Measurements from ENCODE around the gene CACNG4. TPM values are rescaled to one million over a fixed set of nuclear protein-coding genes. Genes with fewer than 3 reads are reported as not detected.

Gene CACNG4
- total RNA-seq, 1 experiment from 2014 or later: 0.32 TPM

DNA sequence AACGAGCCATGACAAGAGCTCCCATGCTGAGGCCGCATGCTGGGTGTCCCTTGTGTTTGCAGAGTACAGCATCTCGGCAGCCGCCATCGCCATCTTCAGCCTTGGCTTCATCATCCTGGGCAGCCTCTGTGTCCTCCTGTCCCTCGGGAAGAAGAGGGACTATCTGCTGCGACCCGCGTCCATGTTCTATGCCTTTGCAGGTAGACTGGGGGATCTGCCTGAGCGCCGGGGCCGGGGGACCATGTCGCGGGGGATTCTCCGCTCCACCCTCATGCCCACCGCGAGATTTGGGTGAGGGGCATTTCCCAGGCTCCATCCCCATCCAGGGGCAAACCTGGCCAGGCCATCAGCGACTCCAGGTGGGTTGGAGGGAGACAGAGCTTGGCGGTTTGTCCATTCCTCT, 90.5 kb downstream of the CACNG4 start:
- no peak for DNase-seq (ENCODE audit: extremely low read depth, low read depth)

DNA sequence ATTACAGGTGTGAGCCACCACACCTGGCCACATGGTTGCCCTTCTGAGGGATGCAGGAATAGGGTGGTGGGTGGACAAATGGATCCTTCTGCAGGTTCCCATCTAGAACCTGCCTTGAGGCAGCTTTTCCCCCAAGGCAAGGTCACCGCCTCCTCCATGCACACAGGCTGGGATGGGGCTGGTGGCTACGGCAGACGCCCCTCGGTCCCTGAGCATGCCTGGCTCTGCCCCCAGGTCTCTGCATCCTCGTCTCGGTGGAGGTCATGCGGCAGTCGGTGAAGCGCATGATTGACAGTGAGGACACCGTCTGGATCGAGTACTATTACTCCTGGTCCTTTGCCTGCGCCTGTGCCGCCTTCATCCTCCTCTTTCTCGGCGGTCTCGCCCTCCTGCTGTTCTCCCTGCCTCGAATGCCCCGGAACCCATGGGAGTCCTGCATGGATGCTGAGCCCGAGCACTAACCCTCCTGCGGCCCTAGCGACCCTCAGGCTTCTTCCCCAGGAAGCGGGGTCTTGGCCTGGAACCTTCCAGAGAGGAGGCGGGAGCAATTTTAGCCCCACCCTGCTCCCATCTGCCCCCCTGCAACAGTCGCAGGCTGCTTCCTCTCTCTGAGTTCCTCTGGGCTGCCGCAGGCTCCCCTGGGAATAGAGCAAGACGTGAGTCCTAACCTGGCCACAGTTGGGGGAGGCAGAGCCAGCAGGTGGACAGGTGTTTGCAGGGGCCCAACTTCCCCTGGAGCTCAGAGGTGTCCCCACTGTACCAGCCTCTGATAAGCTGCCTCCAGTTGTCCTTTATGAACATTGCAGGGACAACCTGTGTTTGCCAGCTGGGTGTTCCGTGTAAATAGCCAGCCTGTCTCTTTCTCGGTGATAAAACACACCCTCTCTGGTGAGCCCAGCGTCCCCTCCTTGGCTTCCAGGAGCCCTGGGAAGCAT, 91.6 kb downstream of the CACNG4 start:
- no peak for DNase-seq (ENCODE audit: extremely low read depth, low read depth)

DNA sequence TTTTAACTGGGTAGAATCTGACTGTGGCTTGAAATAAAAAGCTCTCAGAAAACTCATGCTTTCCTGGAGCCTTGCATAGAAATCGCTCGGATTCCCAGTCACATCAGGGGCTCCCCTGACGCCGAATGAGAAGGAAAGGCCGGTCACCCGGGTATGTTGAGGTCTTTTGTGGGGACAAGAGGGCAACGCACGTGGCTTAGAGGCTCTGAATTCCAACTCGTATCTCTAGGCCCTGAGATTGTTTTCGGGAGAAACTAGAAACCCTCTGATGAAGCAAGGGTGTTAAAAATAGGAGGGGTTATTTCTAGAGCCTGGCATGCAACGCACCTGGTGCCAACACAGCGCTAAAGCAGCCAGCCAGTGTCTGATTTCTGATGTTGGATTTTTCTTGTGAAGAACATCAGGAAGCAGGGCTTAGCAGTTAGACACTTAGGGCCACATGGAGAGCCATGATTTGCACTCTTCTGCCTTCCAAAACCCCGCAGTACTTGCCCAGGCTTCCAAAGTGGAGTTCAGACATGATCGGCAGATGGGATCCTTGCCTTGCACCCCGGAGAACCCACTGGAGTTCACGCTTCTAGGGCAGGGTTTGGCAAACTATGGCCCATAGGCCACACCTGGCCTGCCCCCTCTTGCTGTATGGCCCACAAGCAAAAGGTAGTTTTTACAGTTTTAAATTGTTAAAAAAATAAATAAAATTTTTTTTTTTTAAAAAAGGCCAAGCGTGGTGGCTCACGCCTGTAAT, 92.4 kb downstream of the CACNG4 start:
- no peak for DNase-seq (ENCODE audit: extremely low read depth, low read depth)

DNA sequence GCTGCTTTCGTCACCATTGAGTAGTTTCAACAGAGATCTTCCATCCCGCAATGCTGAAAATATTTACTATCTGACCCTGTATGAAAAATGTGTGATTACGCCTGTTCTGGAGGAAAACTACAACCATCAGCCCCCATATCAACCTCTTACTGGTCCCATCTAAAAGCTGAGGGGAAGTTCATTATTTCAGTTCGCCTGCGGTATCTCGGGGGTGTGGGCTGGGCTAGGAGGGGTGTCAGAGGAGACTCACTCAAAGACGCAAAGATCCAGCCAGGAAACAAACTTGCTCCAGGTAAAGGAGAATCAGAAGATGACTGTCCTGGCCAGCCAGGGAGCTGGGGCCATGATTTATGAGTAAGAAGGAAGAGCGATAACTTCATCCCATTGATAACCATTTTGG, 93.5 kb downstream of the CACNG4 start:
- DNase-seq (ENCODE audit: extremely low read depth, low read depth): no peak

DNA sequence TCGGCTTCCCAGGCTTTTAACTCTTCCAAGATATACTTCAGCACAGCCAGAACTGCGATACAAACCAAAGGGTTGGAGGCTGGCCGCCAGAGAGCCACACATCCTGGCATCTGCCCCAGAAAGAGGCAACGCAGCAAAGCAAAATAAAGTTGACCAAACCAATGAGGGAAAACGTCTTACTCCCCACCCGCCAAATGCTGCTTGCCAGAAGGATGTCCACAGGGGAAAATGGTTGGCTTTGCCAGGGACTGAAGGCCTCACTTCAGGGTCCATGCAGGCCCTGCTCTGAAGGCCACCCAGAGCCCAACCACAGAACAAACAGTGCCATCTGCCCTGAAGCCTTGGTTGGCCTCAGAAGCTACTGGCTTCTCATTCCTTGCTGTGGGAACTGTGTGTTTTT, 94.9 kb downstream of the CACNG4 start:
- no peak for DNase-seq (ENCODE audit: extremely low read depth, low read depth)

DNA sequence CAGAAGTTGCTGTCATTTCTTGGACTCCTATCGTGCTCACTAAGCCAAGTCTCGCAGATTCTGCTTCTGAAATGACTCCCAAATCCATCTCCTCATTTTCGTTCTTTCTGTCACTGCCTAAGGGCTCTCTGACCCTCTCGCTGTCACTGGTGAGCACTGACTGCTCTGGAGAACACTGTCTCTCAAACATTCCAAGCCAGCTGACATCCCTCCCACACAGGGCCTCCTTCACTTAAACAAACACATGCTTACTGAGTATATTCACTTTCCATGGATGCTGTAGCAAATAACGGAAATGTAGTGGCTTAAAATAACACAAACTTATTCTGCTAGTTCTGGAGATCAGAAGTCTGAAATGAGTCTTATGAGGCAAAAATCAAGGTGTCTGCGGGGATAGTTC, 98.6 kb downstream of the CACNG4 start:
- DNase-seq (ENCODE audit: extremely low read depth, low read depth): no peak

DNA sequence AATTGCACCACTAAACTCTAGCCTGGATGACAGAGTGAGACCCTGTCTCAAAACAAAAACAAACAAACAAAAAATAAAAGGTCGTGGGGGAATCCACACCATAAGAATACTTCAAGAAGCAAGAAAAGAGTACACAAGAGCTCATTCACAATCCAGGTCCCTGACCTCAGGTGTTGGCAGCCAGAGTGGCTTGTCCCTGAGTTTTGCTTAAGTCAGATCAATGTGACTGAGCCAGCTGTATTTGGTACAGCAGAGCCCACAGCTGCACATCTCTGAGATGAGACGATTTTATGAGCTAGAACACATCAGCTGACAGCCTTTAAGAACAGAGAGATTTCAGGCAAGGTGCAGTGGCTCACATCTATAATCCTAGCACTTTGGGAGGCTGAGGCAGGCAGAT, 102.2 kb downstream of the CACNG4 start:
- no peak for DNase-seq (ENCODE audit: extremely low read depth, low read depth)

DNA sequence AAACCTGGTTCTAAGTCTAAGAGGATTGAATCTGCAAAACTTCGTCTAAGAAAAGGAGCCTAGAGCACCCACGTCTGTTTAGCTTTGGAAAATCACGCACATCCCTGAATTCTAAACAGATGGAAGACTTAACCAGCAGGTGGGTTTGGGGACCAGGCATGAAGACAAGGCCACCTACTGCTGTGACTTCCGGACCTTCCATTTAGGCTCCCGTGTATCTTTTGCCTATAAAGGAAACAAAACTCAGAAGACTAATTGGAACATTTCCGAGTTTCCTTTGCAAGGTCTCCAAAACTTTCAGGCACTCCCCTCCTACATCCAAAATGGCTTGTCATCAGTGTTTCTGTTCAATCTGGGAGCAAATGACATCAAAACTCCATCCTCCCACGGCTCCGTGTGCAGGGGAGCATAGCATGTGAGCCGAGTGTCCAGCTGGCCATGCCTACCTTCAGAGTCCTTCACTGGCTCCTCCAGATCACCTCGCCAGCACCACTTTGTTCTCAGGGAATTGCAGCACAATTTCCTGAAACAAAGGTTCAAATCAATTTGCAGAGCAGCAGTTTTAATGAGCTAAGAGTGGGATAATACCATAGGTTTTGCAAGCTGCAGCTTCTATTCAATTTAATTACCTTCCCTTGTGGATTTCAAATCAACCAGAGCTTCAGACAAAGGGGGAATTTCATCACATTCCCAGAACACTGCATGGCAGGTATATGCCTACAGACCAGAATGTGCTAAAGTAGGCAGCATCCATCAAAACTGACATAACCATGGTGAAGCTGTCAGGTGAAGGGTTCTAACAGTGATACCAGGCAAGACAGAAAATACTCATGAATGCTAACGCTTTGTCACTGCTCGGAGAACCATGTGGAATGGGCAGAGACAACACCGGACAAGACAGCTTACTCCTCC, 103.3 kb downstream of the CACNG4 start:
- no peak for DNase-seq (ENCODE audit: extremely low read depth, low read depth)

DNA sequence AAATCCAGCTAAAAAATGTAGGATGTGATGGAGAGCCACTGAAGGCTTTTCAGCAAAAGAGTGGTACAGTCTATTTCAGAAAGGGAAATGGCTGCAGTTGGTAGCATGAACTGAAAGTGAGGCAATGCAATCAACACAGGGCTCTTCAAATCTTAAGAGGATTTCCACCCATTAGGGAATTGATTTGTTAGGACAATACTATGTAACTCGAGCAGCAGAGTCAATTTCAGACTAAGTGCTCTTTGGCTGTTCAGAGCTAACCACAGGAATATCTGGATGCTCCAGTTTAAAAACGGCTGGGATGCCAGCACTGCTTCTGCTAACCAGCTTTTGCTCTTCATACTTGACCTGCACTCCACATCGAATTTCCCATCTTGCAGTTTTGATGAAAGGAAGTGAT, 104.5 kb downstream of the CACNG4 start:
- no peak for DNase-seq (ENCODE audit: extremely low read depth, low read depth)

DNA sequence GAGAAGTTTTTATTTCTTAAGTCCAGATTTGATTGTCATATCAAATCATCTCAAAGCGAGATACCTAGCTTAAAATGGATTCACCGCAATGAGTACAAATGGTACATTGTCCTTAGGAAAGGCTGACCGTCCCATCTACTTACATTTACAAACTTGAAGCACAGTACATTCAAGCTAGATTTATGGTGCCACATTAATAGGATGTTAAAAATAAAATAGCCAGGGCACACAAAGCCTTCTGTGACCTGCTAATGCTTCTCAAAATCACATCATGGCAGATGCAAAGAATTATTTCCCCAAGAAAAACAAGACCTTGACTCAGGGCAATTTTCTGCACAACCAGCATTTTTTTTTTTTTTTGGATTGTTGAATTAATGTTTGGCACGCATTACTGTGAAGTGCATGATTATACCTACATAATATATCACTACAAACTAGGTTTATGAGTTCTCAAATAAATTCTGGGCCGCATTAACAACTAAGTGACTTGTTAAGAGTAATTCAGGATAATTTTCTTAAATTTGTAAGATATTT, 105.2 kb downstream of the CACNG4 start:
- DNase-seq (ENCODE audit: extremely low read depth, low read depth): no peak

DNA sequence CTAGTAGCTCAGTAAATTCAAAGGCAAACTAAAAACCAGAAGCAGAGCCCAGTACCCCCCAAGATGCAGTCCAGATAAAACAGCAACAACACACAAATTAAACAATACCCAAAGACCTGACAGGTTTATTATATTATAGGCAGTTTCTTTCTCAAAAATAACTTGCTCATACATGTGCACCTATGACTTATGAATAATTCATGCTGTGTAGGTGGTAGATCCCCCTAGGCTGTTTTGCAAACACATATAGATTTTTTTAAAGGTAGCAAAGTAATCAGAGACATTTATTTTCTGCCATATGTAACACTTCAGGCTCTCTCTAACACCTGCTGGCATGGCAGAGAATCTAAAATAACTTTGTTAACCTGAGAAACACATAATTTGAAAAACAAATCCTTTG, 107.1 kb downstream of the CACNG4 start:
- DNase-seq (ENCODE audit: extremely low read depth, low read depth): no peak

DNA sequence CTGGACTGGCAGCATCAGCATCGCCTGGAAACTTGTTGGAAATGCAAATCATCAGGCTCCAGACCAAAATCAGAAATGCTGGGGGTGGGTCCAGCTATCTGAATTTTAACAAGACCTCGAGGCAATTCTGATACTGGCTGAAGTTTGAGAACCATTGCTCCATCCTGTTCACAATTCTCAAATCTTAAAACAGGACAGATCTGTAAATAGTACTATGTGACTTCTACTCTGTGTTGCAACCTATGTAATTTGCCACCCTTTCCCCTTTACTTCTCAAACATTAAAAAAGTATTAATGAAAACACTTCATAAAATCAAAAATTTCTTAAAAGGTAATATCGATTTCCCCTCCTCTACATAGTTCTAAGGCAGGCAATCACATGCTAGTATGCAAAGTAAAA, 108.4 kb downstream of the CACNG4 start:
- no peak for DNase-seq (ENCODE audit: extremely low read depth, low read depth)

DNA sequence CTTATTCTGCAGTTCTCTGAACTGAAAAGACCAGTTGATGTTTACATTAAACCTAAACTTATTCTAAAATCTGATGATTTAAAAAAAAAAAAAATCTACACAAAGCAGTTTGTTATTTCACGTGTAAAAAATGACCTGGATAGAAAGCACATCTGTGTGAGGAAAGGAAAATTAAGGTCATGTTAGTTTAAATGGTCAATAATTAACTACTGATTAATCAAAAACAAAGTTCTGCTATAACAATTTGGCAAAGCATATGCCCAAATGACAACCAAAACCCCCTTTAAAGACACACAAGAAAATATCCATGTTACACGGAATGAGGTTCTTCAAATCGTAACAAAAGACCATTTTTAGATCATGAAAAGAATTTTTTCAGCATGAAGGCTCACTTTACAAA, 110.3 kb downstream of the CACNG4 start:
- DNase-seq (ENCODE audit: extremely low read depth, low read depth): no peak

DNA sequence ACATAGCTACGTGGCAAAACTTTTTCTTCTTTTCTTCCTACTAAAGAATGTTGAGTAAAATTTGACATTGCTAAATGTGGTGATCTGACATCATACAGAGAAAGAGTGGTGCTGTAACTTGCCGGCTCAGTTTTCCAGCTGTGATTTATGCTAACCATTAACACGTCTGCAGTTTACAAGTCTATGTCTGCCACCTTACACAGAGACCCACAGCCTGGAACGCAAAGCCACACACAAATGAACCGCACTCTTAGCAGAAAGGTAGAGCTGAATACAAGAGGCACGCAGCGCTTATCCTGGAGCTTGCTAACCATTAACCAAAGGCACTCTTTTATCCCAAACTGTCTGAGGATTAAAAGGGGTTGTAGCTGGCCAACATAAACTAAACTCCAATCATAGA, 111.8 kb downstream of the CACNG4 start:
- no peak for DNase-seq (ENCODE audit: extremely low read depth, low read depth)

DNA sequence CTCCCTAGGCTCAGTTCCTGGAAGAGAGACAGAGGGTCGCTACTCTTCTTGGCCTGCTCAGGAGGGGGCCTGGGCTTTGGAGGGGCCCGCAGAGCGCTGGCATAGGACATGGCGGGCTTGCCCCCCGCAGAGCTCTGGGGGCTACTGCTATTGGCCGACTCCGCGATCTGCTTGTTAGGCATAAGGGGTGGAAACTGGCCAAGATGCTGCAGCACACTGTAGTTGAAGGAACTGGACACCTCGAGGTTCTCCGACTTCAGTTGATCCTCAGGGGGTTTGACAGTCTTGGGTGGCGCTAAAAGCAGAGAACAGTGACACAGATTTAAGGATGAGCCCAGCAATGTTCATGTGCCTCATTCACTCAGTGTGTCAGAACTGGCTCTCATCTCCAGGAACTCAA, 113.8 kb downstream of the CACNG4 start:
- DNase-seq (ENCODE audit: extremely low read depth, low read depth): no peak

DNA sequence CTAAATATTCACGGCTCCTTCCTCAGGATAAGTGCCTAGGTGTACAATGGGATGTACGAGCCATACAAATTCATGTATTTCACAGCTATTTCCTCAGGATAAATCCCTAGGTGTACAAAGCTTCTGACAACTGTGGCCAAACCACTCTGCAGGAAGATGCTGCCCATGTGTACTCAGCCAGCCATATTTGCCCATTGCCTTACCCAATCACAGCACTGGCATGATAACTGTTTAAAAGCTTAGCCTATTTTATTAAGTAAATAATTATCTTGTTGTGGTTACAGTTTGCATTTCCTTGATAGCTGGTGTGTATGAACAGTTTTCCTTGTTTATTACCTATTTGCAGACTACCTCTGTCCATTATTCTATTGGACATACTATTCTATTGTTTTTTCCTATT, 115.0 kb downstream of the CACNG4 start:
- DNase-seq (ENCODE audit: extremely low read depth, low read depth): no peak

DNA sequence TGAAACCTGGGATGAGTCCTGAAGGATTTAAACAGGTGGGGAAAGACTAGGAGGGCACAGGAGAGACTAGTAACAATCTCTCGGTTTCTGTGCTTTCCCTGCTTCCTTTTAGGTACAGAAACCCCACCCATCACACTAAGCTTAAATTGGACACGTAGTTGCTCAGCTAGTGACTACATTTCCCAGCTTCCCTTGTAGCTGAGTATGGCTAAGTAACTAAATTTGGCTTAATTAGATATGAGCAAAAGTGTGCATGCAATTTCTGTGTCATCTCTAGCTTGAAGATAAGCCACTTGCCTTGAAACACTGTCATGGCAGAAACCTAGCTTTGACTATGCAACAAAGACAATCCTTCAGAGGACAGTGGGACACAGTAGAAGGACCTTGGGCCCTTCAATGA, 116.3 kb downstream of the CACNG4 start:
- DNase-seq (ENCODE audit: extremely low read depth, low read depth): no peak

DNA sequence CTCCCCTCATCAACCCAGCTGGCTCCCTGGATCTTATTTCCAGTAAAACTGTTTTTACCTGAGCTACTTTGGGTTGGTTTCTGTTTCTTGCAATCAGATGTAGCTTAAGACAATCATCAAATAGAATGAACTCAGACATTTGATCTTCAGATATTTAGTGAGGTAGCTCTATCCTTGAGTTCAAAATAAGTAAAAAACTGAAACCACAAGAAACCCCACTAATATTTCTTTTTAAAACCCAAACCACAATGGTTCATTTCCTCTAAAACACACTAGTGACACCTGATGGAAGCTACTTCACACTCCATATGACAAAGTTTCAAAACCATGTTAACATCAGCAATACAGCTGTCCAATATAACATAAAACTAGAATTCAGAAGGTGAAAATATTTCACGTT, 117.6 kb downstream of the CACNG4 start:
- DNase-seq (ENCODE audit: extremely low read depth, low read depth): no peak
